ENCODE results near the gene ARHGAP22.
"Not testable (repeated sequence)": the region's sequence is repeated elsewhere in the genome, so short reads cannot be mapped to it uniquely, and the experiment has no call there.

ARHGAP22 gene

GRCh38 chr10:48445932-48446331 lies 158.9 kb downstream of the ARHGAP22 start:
- DNase-seq: no peak

GRCh38 chr10:48444861-48445841 lies 159.7 kb downstream of the ARHGAP22 start:
- DNase-seq: no peak

GRCh38 chr10:48444266-48444665 lies 160.6 kb downstream of the ARHGAP22 start:
- DNase-seq: no peak

DNA sequence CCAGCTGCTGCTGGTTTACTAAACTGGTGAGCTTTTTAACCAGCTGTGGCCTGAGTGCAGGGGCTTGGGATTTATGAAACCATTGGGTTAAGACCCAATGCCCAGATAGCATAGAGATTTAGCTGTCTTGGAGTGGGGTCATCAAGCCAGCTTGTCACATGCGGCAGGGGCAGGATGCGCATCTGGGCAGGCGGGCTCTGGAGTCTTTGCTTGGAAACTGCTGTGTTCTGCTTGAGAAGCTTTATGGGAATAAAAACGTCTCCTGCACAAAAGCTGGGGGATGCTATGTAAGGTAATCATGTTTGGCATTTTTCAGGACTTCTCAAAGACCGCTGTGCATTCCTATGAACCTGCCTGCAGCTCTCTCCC lies 162.1 kb downstream of the ARHGAP22 start:
- no peak for DNase-seq

GRCh38 chr10:48442090-48442808 lies 162.6 kb downstream of the ARHGAP22 start:
- DNase-seq: no peak

GRCh38 chr10:48440771-48441170 lies 164.1 kb downstream of the ARHGAP22 start:
- no peak for DNase-seq

- DNase-seq: no peak
These were observed 165.3 kb downstream of the ARHGAP22 start for GRCh38 chr10:48439581-48440041.

- DNase-seq: no peak
These were observed 165.8 kb downstream of the ARHGAP22 start for GRCh38 chr10:48439031-48439430.

- DNase-seq: no peak
These were observed 167.3 kb downstream of the ARHGAP22 start for GRCh38 chr10:48437546-48437945.

GRCh38 chr10:48431871-48432270 lies 173.0 kb downstream of the ARHGAP22 start:
- DNase-seq: no peak

DNA sequence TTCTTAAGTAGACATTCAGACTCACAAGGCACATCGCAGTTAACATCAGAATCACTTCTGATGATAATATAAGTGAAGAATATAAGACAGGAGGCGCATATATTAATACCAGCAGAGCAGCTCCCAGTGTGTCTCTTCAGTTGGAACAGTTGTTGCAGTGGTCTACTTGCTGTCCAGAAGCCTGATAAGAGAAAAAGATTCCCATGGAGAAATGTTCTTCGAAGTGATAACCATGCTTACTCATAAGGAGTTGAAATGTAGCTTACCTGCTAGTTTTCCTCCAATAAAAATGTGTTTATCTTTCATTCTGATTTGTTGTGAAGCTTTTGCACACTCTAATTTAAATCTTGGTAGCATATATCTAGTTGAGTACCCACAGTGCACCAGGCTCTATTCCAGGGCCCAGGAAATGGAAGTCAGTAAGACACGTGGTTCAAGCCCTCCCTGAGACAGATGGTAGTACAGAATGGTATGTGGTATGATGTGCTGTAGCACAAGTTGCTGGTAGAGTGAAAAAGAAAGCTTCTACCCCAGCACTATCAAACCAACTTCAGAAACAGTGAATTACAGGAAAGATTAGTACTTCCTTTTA lies 174.4 kb downstream of the ARHGAP22 start:
- DNase-seq: no peak

GRCh38 chr10:48429309-48429708 lies 175.6 kb downstream of the ARHGAP22 start:
- no peak for DNase-seq

DNA sequence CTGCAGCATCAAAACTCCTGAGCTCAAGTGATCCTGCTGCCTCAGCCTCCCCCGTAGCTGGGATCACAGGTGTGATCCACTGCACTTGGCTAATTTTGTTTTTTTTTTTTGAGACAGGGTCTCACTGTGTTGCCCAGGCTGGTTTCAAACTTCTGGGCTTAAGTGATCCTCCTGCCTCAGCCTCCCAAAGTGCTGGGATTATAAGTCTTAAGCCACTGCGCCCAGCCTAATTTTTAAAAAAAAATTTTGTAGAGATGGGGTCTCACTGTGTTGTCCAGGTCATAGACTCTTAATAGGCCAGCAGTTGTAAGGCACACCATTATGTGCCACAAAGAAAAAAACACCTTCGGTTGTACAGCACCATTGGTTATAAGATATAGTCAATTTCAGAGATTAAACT lies 176.0 kb downstream of the ARHGAP22 start:
- DNase-seq: no peak

DNA sequence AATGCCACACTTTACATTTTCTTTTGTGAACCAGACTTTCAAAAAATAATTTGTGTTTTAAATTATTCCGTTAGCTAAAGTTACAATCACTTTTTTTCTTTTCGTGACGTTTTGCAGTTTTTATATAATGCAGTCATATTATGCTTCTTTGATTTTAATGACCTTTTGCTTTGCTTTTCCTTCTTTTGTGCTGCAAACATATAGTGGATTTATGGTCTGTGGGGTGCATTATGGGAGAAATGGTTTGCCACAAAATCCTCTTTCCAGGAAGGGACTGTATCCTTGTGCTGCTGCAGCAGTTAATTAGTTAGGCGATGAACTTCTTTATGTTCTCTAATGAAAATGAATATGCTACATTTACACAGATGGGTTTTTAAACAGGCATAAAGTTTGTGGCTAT lies 181.0 kb downstream of the ARHGAP22 start:
- no peak for DNase-seq

DNA sequence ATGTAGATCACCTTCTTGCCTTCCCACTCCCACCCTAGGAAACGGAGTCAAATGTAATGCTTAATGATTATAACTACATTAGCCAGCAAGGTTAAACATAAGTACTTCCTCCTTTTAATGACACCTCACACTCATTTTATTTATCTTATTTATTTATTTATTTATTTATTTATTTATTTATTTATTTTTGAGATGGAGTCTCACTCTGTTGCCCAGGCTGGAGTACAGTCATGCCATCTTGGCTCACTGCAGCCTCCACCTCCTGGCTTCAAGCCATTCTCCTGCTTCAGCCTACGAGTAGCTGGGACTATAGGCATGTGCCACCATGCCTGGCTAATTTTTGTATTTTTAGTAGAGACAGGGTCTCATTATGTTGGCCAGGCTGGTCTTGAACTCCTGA lies 183.0 kb downstream of the ARHGAP22 start:
- not testable (repeated sequence) for DNase-seq

DNA sequence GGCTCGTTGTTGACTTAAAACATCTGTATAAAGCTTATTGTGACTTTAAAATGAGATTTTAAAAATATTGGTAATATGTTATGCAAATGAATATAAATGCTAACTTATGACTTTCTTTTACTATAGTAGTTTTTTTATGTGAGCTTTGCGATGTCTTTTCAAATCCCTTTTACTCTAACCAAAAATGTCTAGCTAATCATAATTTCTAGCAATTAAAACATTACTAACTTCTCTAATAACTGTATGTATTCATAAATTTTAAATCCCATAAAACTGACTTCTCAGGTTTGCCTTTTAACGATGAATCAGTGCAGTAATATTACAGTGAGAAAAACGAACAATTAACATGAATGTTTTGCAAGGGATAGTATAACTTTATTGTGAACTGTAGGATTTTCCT lies 185.2 kb downstream of the ARHGAP22 start:
- no peak for DNase-seq

GRCh38 chr10:48418189-48418788 lies 186.6 kb downstream of the ARHGAP22 start:
- no peak for DNase-seq

GRCh38 chr10:48417374-48417773 lies 187.5 kb downstream of the ARHGAP22 start:
- DNase-seq: no peak

GRCh38 chr10:48416584-48417232 lies 188.2 kb downstream of the ARHGAP22 start:
- DNase-seq: no peak

- no peak for DNase-seq
These were observed 190.1 kb downstream of the ARHGAP22 start for GRCh38 chr10:48414778-48415177.

GRCh38 chr10:48414160-48414559 lies 190.7 kb downstream of the ARHGAP22 start:
- no peak for DNase-seq

DNA sequence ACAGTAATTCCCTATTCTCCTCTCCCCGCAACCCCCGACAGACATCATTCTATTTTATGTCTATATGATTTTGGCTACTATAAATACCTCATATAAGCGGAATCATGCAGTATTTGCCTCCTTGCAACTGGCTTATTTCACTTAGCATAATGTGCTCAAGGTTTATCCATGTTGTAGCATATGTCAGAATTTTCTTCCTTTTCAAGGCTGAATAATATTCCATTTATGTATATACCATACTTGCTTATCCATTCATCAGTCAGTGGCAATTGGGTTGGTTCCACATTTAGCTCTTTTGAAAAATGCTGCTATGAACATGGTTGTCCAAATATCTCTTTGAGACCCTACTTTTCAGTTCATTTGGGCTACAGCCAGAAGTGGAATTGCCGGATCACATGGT lies 191.9 kb downstream of the ARHGAP22 start:
- DNase-seq: no peak

- no peak for DNase-seq
These were observed 192.8 kb downstream of the ARHGAP22 start for GRCh38 chr10:48412081-48412480.
